Adrenal gland (tissue), 5 donors: Measurements from ENCODE around the gene GNB1L.

Experiments
- CTCF ChIP-seq, 6 experiments: fragments of 450-650 bp in 4 of 6; fragments of 200-600 bp in 2 of 6; sonication (generic) in 1 of 6; IDR thresholded peaks; 1 replicate in 5 of 6; 2 replicates in 1 of 6; pipeline versions ENCODE4 v1.5.1 to v1.8.0; 2016 to 2021; ENCODE audit warnings: antibody characterized with exemption in 6 of 6, mild to moderate bottlenecking in 2 of 6, moderate library complexity in 1 of 6
- POLR2A ChIP-seq, 2 donors: fragments of 450-650 bp; IDR thresholded peaks; one replicate each; pipeline ENCODE4 v1.6.1; 2017; ENCODE audit warnings: antibody characterized with exemption in 2 of 2, mild to moderate bottlenecking in 2 of 2, moderate library complexity in 1 of 2
- donor health status: DM: no; HTN: no; CAD: no.

GRCh38 chr22:19880786-19881569 is 26.3 kb upstream of the GNB1L start:
- TF ChIP-seq CTCF (IDR thresholded peaks at IDR 0.05) = no peak
- TF ChIP-seq POLR2A (IDR thresholded peaks at IDR 0.05) = no peak
